HEK293 (cell line): ENCODE measurements around the gene SHMT2.

Source experiments
- CTCF ChIA-PET: fragments of 350-600 bp; formaldehyde crosslinking; extraction: SDS; loops from one replicate; lab custom pipeline; 2021; ENCODE audit warnings: antibody characterized with exemption; lab: Yijun Ruan, JAX
- POLR2A ChIA-PET: fragments of 300-600 bp; formaldehyde crosslinking; extraction: SDS; loops from one replicate; lab custom pipeline; 2020; ENCODE audit warnings: antibody characterized with exemption, inconsistent platforms; lab: Yijun Ruan, JAX
- H3K27ac ChIP-seq: fragments of 200-500 bp; sonication (Bioruptor generic); 2 replicates; pipeline ENCODE4 v1.5.1; 2014; ENCODE audit warnings: low read depth, low read length, control low read depth, inconsistent platforms; ENCODE audit errors: extremely low read depth
- H3K36me3 ChIP-seq, 2 experiments: fragments of 200-500 bp in 1 of 2; sonication (Bioruptor generic) in 1 of 2; 1 replicate in 1 of 2; 2 replicates in 1 of 2; pipeline ENCODE4 v1.5.1; 2014 to 2017; ENCODE audit warnings: inconsistent platforms in 2 of 2, low read length in 2 of 2; ENCODE audit not compliant: control insufficient read depth in 2 of 2, insufficient read depth in 1 of 2
- H3K4me1 ChIP-seq: fragments of 200-500 bp; sonication (Bioruptor generic); 2 replicates; pipeline ENCODE4 v1.5.1; 2014; ENCODE audit warnings: mild to moderate bottlenecking, low read length, inconsistent platforms; ENCODE audit not compliant: control insufficient read depth, insufficient read depth
- H3K4me3 ChIP-seq: 2 replicates; pipeline ENCODE4 v1.5.1; 2011; ENCODE audit warnings: low read depth, mild to moderate bottlenecking, control low read depth, low read length, moderate library complexity
- H3K9me3 ChIP-seq: fragments of 200-500 bp; sonication (Bioruptor generic); 2 replicates; pipeline ENCODE4 v1.5.1; 2014; ENCODE audit warnings: low read depth, low read length, inconsistent platforms; ENCODE audit not compliant: control insufficient read depth, insufficient read depth
- BCL11B ChIP-seq: fragments of 450-650 bp; formaldehyde crosslinking; IDR thresholded peaks from 2 replicates; pipeline ENCODE4 v1.5.1; 2016; ENCODE audit warnings: low read depth, missing biosample characterization, missing genetic modification characterization
- HOXA7 ChIP-seq: sonication (generic); formaldehyde crosslinking; IDR thresholded peaks from 2 replicates; pipeline ENCODE4 v1.8.1; 2022; ENCODE audit warnings: missing genetic modification reagents, borderline replicate concordance
- IKZF3 ChIP-seq: fragments of 450-650 bp; IDR thresholded peaks from 2 replicates; pipeline ENCODE4 v1.5.0; 2018; ENCODE audit warnings: missing biosample characterization, mild to moderate bottlenecking, missing genetic modification characterization, moderate library complexity
- RBAK ChIP-seq: fragments of 450-650 bp; formaldehyde crosslinking; IDR thresholded peaks from 2 replicates; pipeline ENCODE4 v1.5.1; 2016; ENCODE audit warnings: missing biosample characterization, missing genetic modification characterization
- TCF7L2 ChIP-seq: IDR thresholded peaks from 2 replicates; pipeline ENCODE4 v1.6.1; 2011; ENCODE audit warnings: low read depth, mild to moderate bottlenecking, inconsistent platforms, low read length, moderate library complexity, borderline replicate concordance
- ZBTB21 ChIP-seq: fragments of 450-650 bp; formaldehyde crosslinking; IDR thresholded peaks from 2 replicates; pipeline ENCODE4 v1.5.1; 2017; ENCODE audit warnings: missing biosample characterization, missing genetic modification characterization
- ZBTB26 ChIP-seq: fragments of 450-650 bp; formaldehyde crosslinking; optimal IDR thresholded peaks from 2 replicates; pipeline ENCODE3; 2016; ENCODE audit warnings: missing biosample characterization, mild to moderate bottlenecking, missing genetic modification characterization
- ZEB2 ChIP-seq: fragments of 450-650 bp; formaldehyde crosslinking; IDR thresholded peaks from 2 replicates; pipeline ENCODE4 v1.5.1; 2016; ENCODE audit warnings: missing biosample characterization, missing genetic modification characterization
- ZNF148 ChIP-seq: fragments of 450-650 bp; formaldehyde crosslinking; IDR thresholded peaks from 2 replicates; pipeline ENCODE4 v1.5.0; 2017; ENCODE audit warnings: missing biosample characterization, missing genetic modification characterization, borderline replicate concordance
- ZNF239 ChIP-seq: fragments of 450-650 bp; formaldehyde crosslinking; IDR thresholded peaks from 2 replicates; pipeline ENCODE4 v1.5.1; 2016; ENCODE audit warnings: missing biosample characterization, missing genetic modification characterization
- ZNF24 ChIP-seq: fragments of 450-650 bp; formaldehyde crosslinking; IDR thresholded peaks from 2 replicates; pipeline ENCODE4 v1.5.1; 2016; ENCODE audit warnings: missing biosample characterization, missing genetic modification characterization
- ZNF266 ChIP-seq: fragments of 450-650 bp; formaldehyde crosslinking; IDR thresholded peaks from 2 replicates; pipeline ENCODE4 v1.5.1; 2016; ENCODE audit warnings: missing biosample characterization, missing genetic modification characterization, low read depth
- ZNF302 ChIP-seq: fragments of 450-650 bp; formaldehyde crosslinking; IDR thresholded peaks from 2 replicates; pipeline ENCODE4 v1.5.1; 2016; ENCODE audit warnings: missing biosample characterization, missing genetic modification characterization, low read depth
- ZNF354C ChIP-seq: fragments of 450-650 bp; formaldehyde crosslinking; IDR thresholded peaks from 2 replicates; pipeline ENCODE4 v1.5.1; 2016; ENCODE audit warnings: missing biosample characterization, missing genetic modification characterization, low read depth, borderline replicate concordance
- ZNF37A ChIP-seq: fragments of 450-650 bp; IDR thresholded peaks from 2 replicates; pipeline ENCODE4 v1.5.1; 2018; ENCODE audit warnings: missing biosample characterization, missing genetic modification characterization
- ZNF394 ChIP-seq: fragments of 450-650 bp; formaldehyde crosslinking; IDR thresholded peaks from 2 replicates; pipeline ENCODE4 v1.5.1; 2016; ENCODE audit warnings: missing biosample characterization, missing genetic modification characterization, mild to moderate bottlenecking, moderate library complexity, borderline replicate concordance
- ZNF600 ChIP-seq: fragments of 450-650 bp; formaldehyde crosslinking; IDR thresholded peaks from 2 replicates; pipeline ENCODE4 v1.5.1; 2016; ENCODE audit warnings: missing biosample characterization, missing genetic modification characterization
- ZNF670 ChIP-seq: fragments of 450-650 bp; formaldehyde crosslinking; IDR thresholded peaks from 2 replicates; pipeline ENCODE4 v1.5.1; 2016; ENCODE audit warnings: missing biosample characterization, missing genetic modification characterization, low read depth
- ZNF677 ChIP-seq: fragments of 450-650 bp; IDR thresholded peaks from 2 replicates; pipeline ENCODE4 v1.5.0; 2018; ENCODE audit warnings: missing biosample characterization, mild to moderate bottlenecking, missing genetic modification characterization, moderate library complexity
- ZNF76 ChIP-seq: fragments of 450-650 bp; formaldehyde crosslinking; IDR thresholded peaks from 2 replicates; pipeline ENCODE4; 2016; ENCODE audit warnings: low read depth, missing biosample characterization, missing genetic modification characterization, borderline replicate concordance
- ZNF843 ChIP-seq: fragments of 450-650 bp; formaldehyde crosslinking; IDR thresholded peaks from 2 replicates; pipeline ENCODE4 v1.5.1; 2016; ENCODE audit warnings: missing biosample characterization, missing genetic modification characterization
- ZSCAN23 ChIP-seq: fragments of 450-650 bp; formaldehyde crosslinking; IDR thresholded peaks from 2 replicates; pipeline ENCODE4 v1.5.1; 2016; ENCODE audit warnings: missing biosample characterization, missing genetic modification characterization
- TF ChIP-seq, protein P1 (sequence below): IDR thresholded peaks from 2 replicates; pipeline ENCODE4 v1.6.1; 2011; ENCODE audit warnings: mild to moderate bottlenecking, low read depth, low read length, borderline replicate concordance

The SHMT2 gene

GRCh38 chr12:57255916-57256315 is 26.4 kb downstream of the SHMT2 start (continued):
- TF ChIP-seq ZBTB21 (tag by site-specific recombination): no peak
- no peak for TF ChIP-seq ZSCAN23 (tag by site-specific recombination)
- TF ChIP-seq ZNF302 (tag by site-specific recombination): no peak

DNA sequence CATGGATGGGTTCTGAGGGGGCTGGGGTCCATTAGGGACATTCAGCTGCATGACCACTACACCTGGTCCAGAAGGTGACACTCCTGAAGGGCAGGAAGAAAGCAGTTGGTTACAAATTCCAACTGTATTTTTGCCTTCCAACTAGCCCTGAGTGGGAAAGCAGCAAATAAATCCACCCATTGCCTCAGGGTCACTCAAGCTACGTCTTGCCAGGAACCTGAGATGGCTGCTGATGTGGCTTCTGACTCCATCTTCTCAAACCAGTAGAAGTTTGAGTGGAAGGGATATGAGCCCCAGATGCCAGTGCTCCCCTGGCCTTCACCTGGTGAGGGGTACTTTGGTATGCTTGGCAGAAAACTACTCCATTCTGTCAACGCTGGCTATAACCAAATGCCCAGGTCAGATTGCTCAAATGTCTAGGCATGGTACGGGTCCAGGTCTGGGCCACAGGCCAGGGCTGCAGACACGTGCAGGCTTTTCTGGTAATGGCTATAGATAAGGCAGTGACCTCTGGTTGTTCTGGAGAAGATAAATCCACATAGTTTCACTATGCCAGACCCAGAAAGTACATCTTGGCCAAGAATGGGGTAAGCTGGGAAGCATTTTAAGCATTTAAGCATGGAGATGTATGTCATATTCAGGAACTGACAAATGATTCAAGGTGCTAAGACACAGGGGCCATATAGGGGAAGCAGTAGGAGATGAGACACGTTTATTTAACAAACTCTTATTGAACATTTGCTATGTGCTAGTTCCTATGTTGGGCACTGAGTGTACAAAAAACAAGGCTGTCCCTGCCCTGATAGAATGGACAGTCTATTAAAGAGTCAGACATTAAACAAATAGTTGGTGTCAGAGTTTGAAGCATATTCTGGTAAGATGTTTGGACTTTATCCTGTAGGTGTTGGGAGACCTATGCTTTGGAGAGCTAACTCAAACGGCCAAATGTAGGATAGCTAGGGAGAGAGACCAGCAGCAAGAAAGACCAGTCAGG is 29.8 kb downstream of the SHMT2 start:
- POLR2A ChIA-PET: interaction anchor here (1.1 kb wide), 1 partner anchor 193 kb away, joined by 4 read pairs; no protein-coding TSS in a partner anchor
- CTCF ChIA-PET: interaction anchor here (1.2 to 8.8 kb wide), 4 partner anchors 15 to 199 kb away, joined by 5 to 151 read pairs (median 6); partner anchors contain the start of gene INHBE

GRCh38 chr12:57260366-57260765 is 30.9 kb downstream of the SHMT2 start:
- Histone ChIP-seq H3K27ac (no peak overlapping the region), H3K36me3 (peaks cover 7 to 68% of the 10 kb centered on the region in 2 experiments), H3K4me1 (peaks cover 13% of the 10 kb centered on the region; the same call in 1 of the 2 replicates), H3K4me3 (no peak overlapping the region), H3K9me3 (no peaks in the 10 kb centered on the region)
- ChIA-PET POLR2A (interaction anchor here (1.1 kb wide), 1 partner anchor 192 kb away, joined by 4 read pairs; no protein-coding TSS in a partner anchor), CTCF (interaction anchor here (0.7 to 8.8 kb wide), 6 partner anchors 9 to 198 kb away, joined by 3 to 151 read pairs (median 5); partner anchors contain the start of genes INHBE and STAC3)
- TF ChIP-seq ZNF37A (tag by site-specific recombination) (no peak), ZNF394 (tag by site-specific recombination) (no peak), ZNF239 (tag by site-specific recombination) (no peak), ZNF677 (tag by site-specific recombination) (no peak), ZNF24 (tag by site-specific recombination) (no peak), HOXA7 (CRISPR knock-in tag) (no peak), ZNF843 (no peak), ZBTB26 (tag by site-specific recombination) (no peak), ZNF600 (tag by site-specific recombination) (no peak), ZNF266 (tag by site-specific recombination) (no peak), RBAK (tag by site-specific recombination) (no peak), ZNF148 (tag by site-specific recombination) (no peak), ZNF670 (tag by site-specific recombination) (no peak), BCL11B (no peak), ZEB2 (tag by site-specific recombination) (no peak), ZNF354C (no peak)
- TF ChIP-seq, protein P1, sequence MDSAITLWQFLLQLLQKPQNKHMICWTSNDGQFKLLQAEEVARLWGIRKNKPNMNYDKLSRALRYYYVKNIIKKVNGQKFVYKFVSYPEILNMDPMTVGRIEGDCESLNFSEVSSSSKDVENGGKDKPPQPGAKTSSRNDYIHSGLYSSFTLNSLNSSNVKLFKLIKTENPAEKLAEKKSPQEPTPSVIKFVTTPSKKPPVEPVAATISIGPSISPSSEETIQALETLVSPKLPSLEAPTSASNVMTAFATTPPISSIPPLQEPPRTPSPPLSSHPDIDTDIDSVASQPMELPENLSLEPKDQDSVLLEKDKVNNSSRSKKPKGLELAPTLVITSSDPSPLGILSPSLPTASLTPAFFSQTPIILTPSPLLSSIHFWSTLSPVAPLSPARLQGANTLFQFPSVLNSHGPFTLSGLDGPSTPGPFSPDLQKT: no peak

More for the DNA sequence above, 29.8 kb downstream of the SHMT2 start:
- TF ChIP-seq IKZF3 (no peak), ZNF76 (tag by site-specific recombination) (no peak), RBAK (tag by site-specific recombination) (no peak), TCF7L2 (no peak)
- TF ChIP-seq, all 188 proteins: peak for 0
- peaks cover 13% of the 10 kb centered on the region; the same call in 1 of the 2 replicates for H3K4me1 ChIP-seq
- no peak overlapping the region for H3K27ac ChIP-seq
- no peak overlapping the region for H3K4me3 ChIP-seq
- H3K9me3 ChIP-seq: no peaks in the 10 kb centered on the region
- H3K36me3 ChIP-seq: peaks cover 7 to 69% of the 10 kb centered on the region in 2 experiments
